ENCODE measurements around the gene AK2.

DNA sequence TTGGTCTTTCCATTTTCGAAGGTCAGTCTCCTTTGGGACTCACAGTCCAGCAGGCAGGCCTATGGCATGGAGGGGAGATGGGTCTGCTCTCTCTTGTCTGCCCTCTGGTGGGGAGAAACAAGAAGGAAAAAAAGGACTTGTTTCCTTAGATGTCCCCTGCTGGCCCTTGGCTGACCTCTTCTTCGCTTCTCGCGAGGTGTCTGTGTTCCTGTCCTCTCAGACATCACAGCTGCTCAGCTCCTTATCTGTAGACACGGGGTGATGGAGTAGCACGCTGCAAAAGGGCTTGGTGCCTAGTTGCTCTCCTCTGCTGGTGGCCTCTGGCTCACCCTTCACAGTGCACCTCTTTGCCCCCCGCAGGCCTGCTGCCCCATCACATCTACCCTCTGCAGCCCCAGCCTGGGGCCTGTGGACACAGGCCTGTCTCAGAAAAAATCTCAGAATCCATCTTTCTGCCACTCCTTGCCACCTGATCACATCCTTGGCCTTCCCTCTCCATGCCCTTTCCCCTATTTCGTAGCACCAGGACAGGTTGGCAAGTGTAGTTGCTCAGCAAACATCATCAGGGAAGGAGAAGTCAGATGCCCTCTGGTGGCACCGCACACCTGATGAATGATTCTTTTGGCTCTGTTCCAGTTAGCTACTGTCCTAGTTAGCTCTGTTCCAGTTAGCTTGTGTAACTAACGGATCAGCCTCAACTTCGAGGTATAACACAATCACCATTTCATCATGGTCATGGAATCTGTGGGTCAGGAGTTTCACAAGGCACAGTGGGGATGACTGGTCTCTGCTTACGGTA, 18.7 kb upstream of the AK2 start:
- TF ChIP-seq, protein P1, sequence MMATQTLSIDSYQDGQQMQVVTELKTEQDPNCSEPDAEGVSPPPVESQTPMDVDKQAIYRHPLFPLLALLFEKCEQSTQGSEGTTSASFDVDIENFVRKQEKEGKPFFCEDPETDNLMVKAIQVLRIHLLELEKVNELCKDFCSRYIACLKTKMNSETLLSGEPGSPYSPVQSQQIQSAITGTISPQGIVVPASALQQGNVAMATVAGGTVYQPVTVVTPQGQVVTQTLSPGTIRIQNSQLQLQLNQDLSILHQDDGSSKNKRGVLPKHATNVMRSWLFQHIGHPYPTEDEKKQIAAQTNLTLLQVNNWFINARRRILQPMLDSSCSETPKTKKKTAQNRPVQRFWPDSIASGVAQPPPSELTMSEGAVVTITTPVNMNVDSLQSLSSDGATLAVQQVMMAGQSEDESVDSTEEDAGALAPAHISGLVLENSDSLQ (IDR thresholded peaks at IDR 0.05) = no peak
- TF ChIP-seq LEF1 (IDR thresholded peaks at IDR 0.05; ENCODE audit: borderline replicate concordance) (no peak), ARNT (IDR thresholded peaks at IDR 0.05) (no peak), BHLHE40 (IDR thresholded peaks at IDR 0.05; ENCODE audit: borderline replicate concordance) (no peak), FOXA1 (IDR thresholded peaks at IDR 0.05) (no peak), HDGF (IDR thresholded peaks at IDR 0.05; ENCODE audit: borderline replicate concordance) (peak; percentile 53; the same call in 1 of the 2 replicates)
